Thyroid gland (tissue), 4 donors: Measurements from ENCODE around the gene SLC35E1. TPM values are rescaled to one million over a fixed set of nuclear protein-coding genes. Genes with fewer than 3 reads are reported as not detected.

Experiments used
- DNase-seq, 2 donors: peaks; one replicate each; pipeline ENCODE4 v3.0.0-alpha.2; 2019
- H3K27ac ChIP-seq, 3 donors: fragments of 200-600 bp; sonication (generic); 1 replicate in 2 of 3; 2 replicates in 1 of 3; pipeline ENCODE4 v1.5.1; 2016 to 2019; ENCODE audit warnings: mild to moderate bottlenecking in 1 of 3, moderate library complexity in 1 of 3
- H3K27me3 ChIP-seq: fragments of 200-600 bp; sonication (generic); one replicate; pipeline ENCODE4 v1.5.1; 2019
- H3K36me3 ChIP-seq, 2 donors: fragments of 200-600 bp; sonication (generic); one replicate each; pipeline ENCODE4 v1.5.1; 2016 to 2019
- H3K4me1 ChIP-seq, 2 donors: fragments of 200-600 bp; sonication (generic); one replicate each; pipeline ENCODE4 v1.5.1; 2017 to 2019
- H3K4me3 ChIP-seq, 3 donors: fragments of 200-600 bp; sonication (generic); replicated peaks in 1 of 3; 1 replicate in 2 of 3; 2 replicates in 1 of 3; pipeline ENCODE4 v1.5.1; 2016; ENCODE audit warnings: mild to moderate bottlenecking in 1 of 3
- H3K9me3 ChIP-seq: fragments of 200-600 bp; sonication (generic); one replicate; pipeline ENCODE4 v1.5.1; 2017
- POLR2A ChIP-seq, 2 donors: fragments of 450-650 bp; IDR thresholded peaks; one replicate each; pipeline ENCODE4 v1.6.1; 2017; ENCODE audit warnings: antibody characterized with exemption in 2 of 2, mild to moderate bottlenecking in 2 of 2, moderate library complexity in 1 of 2
- WGBS, 2 donors: methylation state at CpG; one replicate each; pipeline ENCODE4 v1.1.5; 2017; 5-methylcytosine and 5-hydroxymethylcytosine counted together
- intact Hi-C: fragments of 100-400 bp; cut with DNase I; formaldehyde crosslinking; loops from one replicate; pipeline ENCODE4 v1.15.1; 2023
- total RNA-seq, 4 donors: library from RNA; depleted of rRNA; stranded (reverse); fragments of >200 nt; gene quantifications; one replicate each; pipeline ENCODE4 v1.2.3, GENCODE V29; 2016
- TF ChIP-seq, protein P1 (sequence below), 6 experiments: fragments of 200-600 bp in 3 of 6; fragments of 450-650 bp in 3 of 6; sonication (generic) in 3 of 6; IDR thresholded peaks; one replicate each; pipeline ENCODE4 v1.5.1; 2016 to 2019; ENCODE audit warnings: antibody characterized with exemption in 6 of 6, mild to moderate bottlenecking in 2 of 6, inconsistent platforms in 1 of 6, moderate library complexity in 1 of 6

Gene SLC35E1
- total RNA-seq, 4 donors from 2014 or later, result 33.3 to 49.3 (median 38.6) TPM

GRCh38 chr19:16619457-16619856 lies 47.2 kb upstream of the SLC35E1 start:
- H3K36me3 ChIP-seq, result no peaks in the 10 kb centered on the region
- no peak for TF ChIP-seq POLR2A (IDR thresholded peaks at IDR 0.05)
- TF ChIP-seq, protein P1, sequence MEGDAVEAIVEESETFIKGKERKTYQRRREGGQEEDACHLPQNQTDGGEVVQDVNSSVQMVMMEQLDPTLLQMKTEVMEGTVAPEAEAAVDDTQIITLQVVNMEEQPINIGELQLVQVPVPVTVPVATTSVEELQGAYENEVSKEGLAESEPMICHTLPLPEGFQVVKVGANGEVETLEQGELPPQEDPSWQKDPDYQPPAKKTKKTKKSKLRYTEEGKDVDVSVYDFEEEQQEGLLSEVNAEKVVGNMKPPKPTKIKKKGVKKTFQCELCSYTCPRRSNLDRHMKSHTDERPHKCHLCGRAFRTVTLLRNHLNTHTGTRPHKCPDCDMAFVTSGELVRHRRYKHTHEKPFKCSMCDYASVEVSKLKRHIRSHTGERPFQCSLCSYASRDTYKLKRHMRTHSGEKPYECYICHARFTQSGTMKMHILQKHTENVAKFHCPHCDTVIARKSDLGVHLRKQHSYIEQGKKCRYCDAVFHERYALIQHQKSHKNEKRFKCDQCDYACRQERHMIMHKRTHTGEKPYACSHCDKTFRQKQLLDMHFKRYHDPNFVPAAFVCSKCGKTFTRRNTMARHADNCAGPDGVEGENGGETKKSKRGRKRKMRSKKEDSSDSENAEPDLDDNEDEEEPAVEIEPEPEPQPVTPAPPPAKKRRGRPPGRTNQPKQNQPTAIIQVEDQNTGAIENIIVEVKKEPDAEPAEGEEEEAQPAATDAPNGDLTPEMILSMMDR (IDR thresholded peaks at IDR 0.05), result no peak
- H3K4me1 ChIP-seq, result peaks cover 15 to 26% of the 10 kb centered on the region in 2 donors
- H3K9me3 ChIP-seq, result no peaks in the 10 kb centered on the region
- intact Hi-C loops, result no loop called here
- 56 to 65% methylated on average over 6 to 7 of the region's 7 CpGs for WGBS, 2 donors
- no peak overlapping the region for H3K4me3 ChIP-seq
- peak; percentile 56 to 61 for DNase-seq
- no peak overlapping the region for H3K27ac ChIP-seq
- H3K27me3 ChIP-seq, result no peaks in the 10 kb centered on the region

DNA sequence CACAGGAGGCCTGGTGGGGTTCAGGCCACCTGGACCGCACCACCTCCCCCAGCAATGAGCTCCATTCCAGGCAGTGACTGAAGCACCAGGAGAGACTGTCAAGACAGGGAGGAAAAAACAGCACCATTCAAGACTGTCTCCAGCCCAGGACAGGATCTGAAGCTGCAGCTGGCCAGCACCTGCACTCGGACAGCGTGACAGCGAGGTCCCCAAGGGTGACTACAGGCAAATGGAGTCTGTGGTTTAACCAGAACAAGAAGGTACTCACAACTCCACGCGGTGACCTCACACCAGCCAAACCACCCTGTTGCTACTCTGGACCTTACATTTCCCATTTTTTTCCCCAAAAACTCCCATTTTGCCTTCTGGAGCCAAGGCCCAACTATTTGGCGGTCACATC lies 46.0 kb upstream of the SLC35E1 start:
- Histone ChIP-seq H3K9me3 (no peaks in the 10 kb centered on the region), H3K4me3 (no peak overlapping the region), H3K27ac (no peak overlapping the region), H3K27me3 (no peaks in the 10 kb centered on the region), H3K4me1 (peaks cover 15 to 26% of the 10 kb centered on the region in 2 donors), H3K36me3 (no peaks in the 10 kb centered on the region)
- 92 to 94% methylated on average over 6 to 7 of the region's 7 CpGs for WGBS, 2 donors
- intact Hi-C loops, result no loop called here
- no peak for DNase-seq
- no peak for TF ChIP-seq POLR2A (IDR thresholded peaks at IDR 0.05)
- TF ChIP-seq, protein P1 (IDR thresholded peaks at IDR 0.05), result no peak

DNA sequence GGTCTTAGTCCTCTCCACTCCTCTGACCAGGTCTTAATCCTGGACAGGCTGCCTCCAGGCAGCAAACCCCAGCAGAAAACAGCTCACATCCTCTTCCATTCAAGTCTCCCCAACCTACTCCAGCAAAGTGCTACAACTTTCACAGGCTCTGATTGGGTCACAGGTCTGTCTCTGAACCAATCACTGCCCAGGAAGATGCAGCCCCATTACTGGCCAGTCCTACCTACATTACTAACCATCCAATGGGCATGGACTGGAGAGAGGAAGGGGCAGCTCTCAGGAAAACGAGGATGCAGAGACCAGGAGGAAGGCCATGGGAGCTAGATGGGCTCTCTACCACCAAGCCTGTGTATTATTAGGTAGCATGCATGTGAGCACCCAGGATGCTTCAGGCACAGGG lies 43.6 kb upstream of the SLC35E1 start:
- Histone ChIP-seq H3K4me3 (no peak overlapping the region), H3K4me1 (peaks cover 29 to 48% of the 10 kb centered on the region in 2 donors), H3K9me3 (no peaks in the 10 kb centered on the region), H3K36me3 (no peaks in the 10 kb centered on the region), H3K27me3 (no peaks in the 10 kb centered on the region), H3K27ac (no peak overlapping the region)
- DNase-seq, result no peak
- TF ChIP-seq, protein P1 (IDR thresholded peaks at IDR 0.05), result no peak
- TF ChIP-seq POLR2A (IDR thresholded peaks at IDR 0.05), result no peak
- 42 to 56% methylated on average over 1 of the region's 1 CpG for WGBS, 2 donors
- intact Hi-C loops, result no loop called here

DNA sequence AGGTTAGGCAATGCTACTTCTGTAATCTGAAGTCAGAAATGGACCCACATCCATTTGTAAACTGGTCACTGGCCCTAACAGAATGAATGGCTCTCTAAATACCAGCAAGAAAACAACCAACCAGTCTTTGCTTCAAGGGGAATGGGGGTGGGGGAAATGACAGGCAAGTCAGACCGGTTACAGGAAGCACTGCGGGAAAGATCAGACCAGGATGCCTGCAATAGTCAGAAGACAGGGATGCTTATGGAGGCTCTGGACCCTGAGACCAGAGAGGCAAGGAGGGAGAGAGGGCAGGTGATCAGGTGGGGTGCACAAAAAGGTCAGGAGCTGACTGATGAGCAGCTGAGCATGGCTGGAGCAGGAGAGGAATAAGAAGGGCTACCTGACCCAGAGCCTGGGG lies 42.7 kb upstream of the SLC35E1 start:
- DNase-seq, result no peak
- no peaks in the 10 kb centered on the region for H3K27me3 ChIP-seq
- H3K4me3 ChIP-seq, result no peak overlapping the region
- H3K4me1 ChIP-seq, result peaks cover 28 to 50% of the 10 kb centered on the region in 2 donors
- TF ChIP-seq POLR2A (IDR thresholded peaks at IDR 0.05), result no peak
- TF ChIP-seq, protein P1 (IDR thresholded peaks at IDR 0.05), result no peak
- 36 to 46% methylated on average over 2 of the region's 2 CpGs for WGBS, 2 donors
- no peaks in the 10 kb centered on the region for H3K36me3 ChIP-seq
- H3K27ac ChIP-seq, result no peak overlapping the region
- intact Hi-C loops, result no loop called here
- H3K9me3 ChIP-seq, result no peaks in the 10 kb centered on the region

- TF ChIP-seq, protein P1 (IDR thresholded peaks at IDR 0.05), result no peak
- TF ChIP-seq POLR2A (IDR thresholded peaks at IDR 0.05), result no peak
- Histone ChIP-seq H3K4me3 (no peak overlapping the region), H3K27ac (no peak overlapping the region), H3K36me3 (no peaks in the 10 kb centered on the region), H3K27me3 (no peaks in the 10 kb centered on the region), H3K4me1 (peaks cover 17 to 43% of the 10 kb centered on the region in 2 donors), H3K9me3 (no peaks in the 10 kb centered on the region)
- intact Hi-C loops, result no loop called here
- 94 to 100% methylated on average over 2 of the region's 2 CpGs for WGBS, 2 donors
- no peak for DNase-seq
Measured at GRCh38 chr19:16613841-16614240, 41.6 kb upstream of the SLC35E1 start.
